Astrocyte of the spinal cord (primary cell): ENCODE results near the gene SUPT20HL1.
"Not testable (repeated sequence)": the region's sequence is repeated elsewhere in the genome, so short reads cannot be mapped to it uniquely, and the experiment has no call there.

ENCODE experiments used
- DNase-seq: peaks from one replicate; pipeline ENCODE4 v3.0.0; 2011; ENCODE audit warnings: low read depth, low spot score
- H3K4me3 ChIP-seq: 2 replicates; pipeline ENCODE4 v1.5.1; 2011; ENCODE audit warnings: low read depth, mild to moderate bottlenecking, low read length, moderate library complexity
- in situ Hi-C: cut with HindIII; loops from 2 replicates; pipeline ENCODE4 v1.10.0; 2017; ENCODE audit warnings: low sequenced_read_pairs
- TF ChIP-seq, protein P1 (sequence below): IDR thresholded peaks from 2 replicates; pipeline ENCODE4 v1.5.1; 2012; ENCODE audit warnings: low read depth, mild to moderate bottlenecking, low read length, inconsistent platforms

The SUPT20HL1 gene

DNA sequence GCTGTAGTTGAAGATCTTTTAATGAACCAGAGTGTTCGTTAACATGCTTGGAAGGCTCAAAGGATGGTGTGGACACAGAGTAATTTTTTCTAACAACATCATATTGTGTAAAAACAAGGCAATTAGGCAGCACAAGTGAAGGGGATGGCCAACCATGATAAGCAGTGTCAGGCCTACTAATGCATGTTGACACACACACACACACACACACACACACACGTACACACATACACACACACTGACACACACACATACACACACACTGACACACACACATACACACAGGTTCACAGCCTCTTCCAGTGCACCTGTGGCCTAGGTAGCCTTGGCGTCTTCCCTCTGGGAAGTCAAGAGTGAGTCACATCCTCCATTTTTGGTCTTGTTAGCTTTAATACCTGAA lies at the start of gene SUPT20HL1:
Gene SUPT20HL1 (plus strand): TSS at position 368 of the 400 bp plus-strand sequence. CDS start 2,122 bp downstream, outside the sequence.
- in situ Hi-C loops, result no loop called here
- no peak for DNase-seq
- TF ChIP-seq, protein P1, sequence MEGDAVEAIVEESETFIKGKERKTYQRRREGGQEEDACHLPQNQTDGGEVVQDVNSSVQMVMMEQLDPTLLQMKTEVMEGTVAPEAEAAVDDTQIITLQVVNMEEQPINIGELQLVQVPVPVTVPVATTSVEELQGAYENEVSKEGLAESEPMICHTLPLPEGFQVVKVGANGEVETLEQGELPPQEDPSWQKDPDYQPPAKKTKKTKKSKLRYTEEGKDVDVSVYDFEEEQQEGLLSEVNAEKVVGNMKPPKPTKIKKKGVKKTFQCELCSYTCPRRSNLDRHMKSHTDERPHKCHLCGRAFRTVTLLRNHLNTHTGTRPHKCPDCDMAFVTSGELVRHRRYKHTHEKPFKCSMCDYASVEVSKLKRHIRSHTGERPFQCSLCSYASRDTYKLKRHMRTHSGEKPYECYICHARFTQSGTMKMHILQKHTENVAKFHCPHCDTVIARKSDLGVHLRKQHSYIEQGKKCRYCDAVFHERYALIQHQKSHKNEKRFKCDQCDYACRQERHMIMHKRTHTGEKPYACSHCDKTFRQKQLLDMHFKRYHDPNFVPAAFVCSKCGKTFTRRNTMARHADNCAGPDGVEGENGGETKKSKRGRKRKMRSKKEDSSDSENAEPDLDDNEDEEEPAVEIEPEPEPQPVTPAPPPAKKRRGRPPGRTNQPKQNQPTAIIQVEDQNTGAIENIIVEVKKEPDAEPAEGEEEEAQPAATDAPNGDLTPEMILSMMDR, result no peak
- no peak within 1 kb of the TSS for H3K4me3 ChIP-seq

DNA sequence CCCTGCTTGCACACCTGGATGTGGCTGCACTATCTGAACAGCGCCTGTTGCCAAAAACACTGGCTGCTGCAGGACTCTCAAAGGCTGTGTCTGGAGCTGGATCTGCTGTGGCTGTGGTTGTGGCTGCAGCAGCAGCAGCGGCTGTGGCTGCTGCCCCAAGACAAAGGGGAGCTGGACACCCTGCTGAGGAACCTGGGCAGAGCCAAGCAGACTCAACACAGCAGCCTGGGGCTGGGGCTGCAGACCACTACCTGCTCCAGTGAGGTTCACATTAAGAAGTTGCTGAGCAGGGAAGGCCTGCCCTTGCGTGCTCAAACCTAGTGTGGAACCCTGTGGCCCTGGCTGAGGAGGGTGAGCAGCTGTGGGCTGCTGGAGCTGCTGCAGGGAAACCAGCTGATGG lies 49.5 kb upstream of the SUPT20HL1 start:
- DNase-seq, in situ Hi-C loops, H3K4me3 ChIP-seq: not testable (repeated sequence)

DNA sequence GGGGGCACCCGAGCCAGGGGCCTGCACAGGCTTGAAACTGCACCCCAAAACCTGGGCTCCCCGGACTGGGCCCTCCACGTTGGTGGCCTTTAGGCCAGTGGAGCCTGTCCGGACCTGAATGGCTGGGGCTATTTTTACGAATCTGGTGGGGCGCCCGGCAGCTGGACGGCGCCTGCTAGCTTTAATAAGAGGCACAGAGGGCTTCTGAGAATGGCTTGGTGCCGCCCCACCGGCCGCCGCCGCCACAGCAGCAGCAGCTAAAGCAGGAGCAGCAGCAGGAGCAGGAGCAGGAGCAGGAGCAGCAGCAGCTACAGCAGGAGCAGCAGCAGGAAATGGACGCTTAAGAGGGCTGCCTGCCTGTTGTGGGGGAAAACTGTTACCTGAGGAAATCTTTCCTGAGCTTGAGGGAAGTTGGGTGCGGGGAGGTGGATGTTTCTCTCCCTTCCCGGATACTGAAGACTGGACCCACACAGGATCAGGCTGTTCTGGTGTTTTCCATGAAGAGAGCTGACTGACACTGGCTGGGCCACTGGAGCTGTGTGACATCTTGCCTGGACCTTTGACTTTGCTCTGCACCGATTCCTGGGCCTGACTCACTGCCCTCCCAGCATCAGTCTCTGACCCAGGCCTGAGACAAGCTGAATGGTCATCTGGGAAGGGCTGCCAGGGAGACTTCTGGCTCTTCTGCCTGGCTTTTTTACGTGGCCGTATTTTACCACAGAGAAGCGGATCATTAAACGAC lies 48.8 kb upstream of the SUPT20HL1 start:
- DNase-seq, H3K4me3 ChIP-seq, in situ Hi-C loops: not testable (repeated sequence)

DNA sequence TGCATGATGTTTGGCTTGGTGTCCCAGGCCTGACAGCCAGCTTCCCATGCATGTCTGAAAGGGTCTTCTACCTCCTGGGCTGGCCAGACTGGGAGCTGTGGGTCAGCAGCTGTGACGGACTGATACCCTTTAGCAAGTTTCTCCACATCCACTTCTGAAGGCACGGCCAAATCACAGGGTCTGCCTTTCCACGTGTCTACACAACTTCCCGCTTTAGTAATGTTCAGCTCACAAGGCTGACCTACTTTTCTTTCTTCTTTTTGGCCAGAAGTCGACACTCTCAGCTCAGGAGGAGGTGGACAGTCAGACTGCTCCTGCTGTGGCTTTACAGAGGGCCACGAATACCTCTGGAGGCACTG lies 48.2 kb upstream of the SUPT20HL1 start:
- in situ Hi-C loops, H3K4me3 ChIP-seq, DNase-seq: not testable (repeated sequence)

DNA sequence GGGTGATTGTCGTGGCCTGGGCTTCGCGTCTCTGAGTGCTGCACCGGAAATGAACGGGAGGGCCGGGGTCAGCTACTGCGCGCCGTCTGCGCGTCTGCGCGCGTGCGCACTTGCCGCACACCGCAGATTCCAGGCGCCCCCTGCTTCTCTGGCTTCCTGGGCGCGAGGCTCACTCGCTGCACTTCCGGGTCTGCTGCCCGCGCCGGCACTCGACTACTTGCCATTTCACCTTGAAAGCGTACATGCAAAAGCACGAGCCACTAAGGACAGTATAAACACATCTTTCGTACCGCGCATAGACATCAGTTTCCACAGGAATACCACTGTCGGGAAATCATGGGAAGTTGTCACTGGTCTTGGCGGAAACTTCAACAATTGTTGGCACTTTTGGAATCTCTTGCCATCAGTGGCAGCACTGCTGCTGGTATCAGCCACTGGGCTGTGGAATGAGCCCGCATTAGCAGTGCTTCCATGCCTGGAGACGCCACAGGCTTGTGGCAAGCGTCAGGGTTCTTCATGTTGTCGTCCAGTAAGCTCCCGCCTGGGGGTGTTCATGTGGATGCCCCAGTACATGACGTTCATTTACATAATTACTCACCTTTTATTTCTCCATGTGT lies 46.3 kb upstream of the SUPT20HL1 start, which contains the start of gene SUPT20HL2:
Gene SUPT20HL2 (minus strand): TSS at position 51 of the 617 bp plus-strand sequence. CDS start 754 bp downstream, outside the sequence.
- TF ChIP-seq, protein P1, result no peak
- H3K4me3 ChIP-seq, result no peak within 1 kb of the TSS
- in situ Hi-C loops, result no loop called here
- no peak for DNase-seq

DNA sequence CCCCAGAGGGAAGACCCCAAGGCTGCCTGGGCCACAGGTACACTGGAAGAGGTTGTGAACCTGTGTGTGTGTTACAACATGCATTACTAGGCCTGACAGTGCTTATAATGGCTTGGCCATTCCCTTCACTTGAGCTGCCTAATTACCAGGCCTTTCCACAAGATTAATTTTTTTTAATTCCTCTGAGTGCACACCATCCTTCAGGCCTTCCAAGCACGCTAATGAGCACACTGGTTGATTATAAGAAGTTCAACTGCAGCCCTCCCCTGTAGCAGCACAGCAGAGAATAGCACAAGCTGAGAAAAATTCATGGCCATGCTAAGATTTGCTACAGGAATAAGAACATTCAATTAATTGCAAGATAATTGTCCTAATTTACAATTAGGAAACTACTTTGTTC lies 44.3 kb upstream of the SUPT20HL1 start:
- in situ Hi-C loops, result no loop called here
- no peak for DNase-seq
- TF ChIP-seq, protein P1, result no peak
- no peak overlapping the region for H3K4me3 ChIP-seq

DNA sequence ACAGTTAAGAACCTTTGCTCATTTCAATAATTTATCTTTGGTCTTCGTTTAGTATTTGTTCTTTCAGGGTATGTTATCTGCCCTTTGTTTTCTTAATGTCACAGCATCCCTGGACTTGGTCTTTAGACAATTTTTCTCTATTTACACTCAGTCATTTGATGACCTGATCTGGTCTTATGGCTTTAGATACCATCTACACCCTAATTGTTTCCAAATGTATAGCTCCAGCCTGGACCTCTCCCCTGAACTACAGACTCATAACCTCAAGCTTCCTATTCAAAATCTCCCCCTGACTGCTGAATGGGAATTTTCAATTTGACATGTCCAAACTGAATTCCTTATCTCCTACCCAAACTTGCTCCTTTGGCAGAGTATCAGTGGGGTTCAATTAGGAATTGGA lies 42.9 kb upstream of the SUPT20HL1 start:
- TF ChIP-seq, protein P1, result no peak
- in situ Hi-C loops, result no loop called here
- no peak overlapping the region for H3K4me3 ChIP-seq

DNA sequence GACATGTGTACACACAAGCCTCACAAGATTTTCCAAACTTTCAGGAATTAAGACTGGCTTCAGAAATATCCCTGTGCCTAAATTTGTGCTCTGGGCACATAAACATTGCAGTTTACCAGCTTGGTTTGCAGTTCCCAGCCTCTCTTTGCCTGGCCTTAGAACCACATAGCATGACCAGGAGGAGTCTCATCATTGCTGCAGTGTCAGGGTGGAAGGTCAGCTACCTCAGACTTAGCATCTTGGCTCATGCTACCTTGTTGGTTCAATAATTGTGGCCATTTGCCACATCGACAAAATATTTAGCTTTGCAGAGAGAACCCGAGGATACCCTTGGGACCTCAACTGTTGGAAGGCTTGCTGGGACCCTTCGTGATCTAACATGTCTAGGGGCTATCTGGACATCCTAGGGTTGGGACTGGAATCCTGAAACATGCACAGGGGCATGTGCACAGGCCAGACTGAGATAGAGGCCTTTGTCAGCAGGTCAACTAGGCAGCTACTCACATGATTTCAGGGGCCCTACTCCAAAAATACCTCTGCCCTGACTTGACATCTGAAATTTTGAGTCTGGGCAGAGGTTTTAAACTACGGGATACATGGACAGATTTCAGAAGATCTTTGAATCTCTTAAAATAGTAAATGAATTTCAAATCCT lies 38.6 kb upstream of the SUPT20HL1 start:
- DNase-seq, result no peak
- in situ Hi-C loops, result no loop called here
- TF ChIP-seq, protein P1, result no peak
- no peak overlapping the region for H3K4me3 ChIP-seq

More for the DNA sequence above, 42.9 kb upstream of the SUPT20HL1 start:
- DNase-seq, result no peak
